Stimulated activated CD8-positive, alpha-beta memory T cell treated with anti-CD3 and anti-CD28 coated beads, Interleukin-2, amount 100 ng/mL, for 48 hours (primary cell): ENCODE results near the gene ABCB9.
A peak's percentile ranks its signal among the peaks of the same experiment; 100 is the strongest.
"Not testable (repeated sequence)": the region's sequence is repeated elsewhere in the genome, so short reads cannot be mapped to it uniquely, and the experiment has no call there.

ENCODE experiments used
- DNase-seq, 2 donors: peaks; one replicate each; pipeline ENCODE4 v3.0.0-alpha.2; 2020; ENCODE audit warnings: low read depth in 2 of 2

ABCB9 gene

GRCh38 chr12:122895320-122895703 is 71.0 kb downstream of the ABCB9 start:
- no peak for DNase-seq

- DNase-seq = no peak
Observed at GRCh38 chr12:122894193-122895121, 71.8 kb downstream of the ABCB9 start.

- no peak for DNase-seq
Observed at GRCh38 chr12:122893208-122894153, 72.8 kb downstream of the ABCB9 start.

GRCh38 chr12:122892724-122893123 is 73.5 kb downstream of the ABCB9 start:
- not testable (repeated sequence) for DNase-seq

GRCh38 chr12:122891661-122892525 is 74.4 kb downstream of the ABCB9 start:
- no peak for DNase-seq

GRCh38 chr12:122889761-122890520 is 76.3 kb downstream of the ABCB9 start:
- no peak for DNase-seq

- DNase-seq = no peak
Observed at GRCh38 chr12:122888232-122888752, 78.0 kb downstream of the ABCB9 start.

- DNase-seq = no peak
Observed at GRCh38 chr12:122887819-122888212, 78.4 kb downstream of the ABCB9 start.

- DNase-seq = peak; percentile 42 to 44
Observed at GRCh38 chr12:122886851-122887818, 79.1 kb downstream of the ABCB9 start.

- no peak for DNase-seq
Observed at GRCh38 chr12:122886161-122886560, 80.1 kb downstream of the ABCB9 start.

GRCh38 chr12:122884860-122885259 is 81.4 kb downstream of the ABCB9 start:
- DNase-seq = no peak

GRCh38 chr12:122884091-122884826 is 82.0 kb downstream of the ABCB9 start:
- no peak for DNase-seq

GRCh38 chr12:122882908-122883558 is 83.2 kb downstream of the ABCB9 start:
- DNase-seq = no peak

- no peak for DNase-seq
Observed at GRCh38 chr12:122880668-122881067, 85.6 kb downstream of the ABCB9 start.

- DNase-seq = no peak
Observed at GRCh38 chr12:122880155-122880667, 86.1 kb downstream of the ABCB9 start.
